ENCODE data around the gene SORCS1. TPM values are rescaled to one million over a fixed set of nuclear protein-coding genes. Genes with fewer than 3 reads are reported as not detected.
"Not testable (repeated sequence)": the region's sequence is repeated elsewhere in the genome, so short reads cannot be mapped to it uniquely, and the experiment has no call there.

SORCS1 gene
- total and polyA plus RNA-seq, 4 donors: 0.08 to 0.21 (median 0.09) TPM; not detected in 1

- Histone ChIP-seq H3K27ac (ENCODE audit: low read depth in 1 of 2, low read length in 2 of 2) (no peak overlapping the region), H3K4me3 (ENCODE audit: low read depth in 1 of 3, low read length in 3 of 3) (no peak overlapping the region), H3K9ac (ENCODE audit: low read depth in 1 of 2, low read length in 2 of 2) (no peak overlapping the region), H3K9me3 (ENCODE audit: control insufficient read depth in 4 of 4, low read length in 3 of 4) (no peaks in the 10 kb centered on the region), H3K27me3 (ENCODE audit: control insufficient read depth in 4 of 4, insufficient read depth in 4 of 4, low read length in 3 of 4) (no peaks in the 10 kb centered on the region), H3K4me1 (ENCODE audit: control insufficient read depth in 4 of 4, insufficient read depth in 4 of 4, low read length in 3 of 4) (peaks cover 0 to 6% (median 2%) of the 10 kb centered on the region in 4 donors), H3K36me3 (ENCODE audit: control insufficient read depth in 4 of 4, insufficient read depth in 3 of 4, low read depth in 1 of 4, low read length in 3 of 4) (no peaks in the 10 kb centered on the region)
- no peak for TF ChIP-seq MAX (IDR thresholded peaks at IDR 0.05)
- TF ChIP-seq EGR1 (IDR thresholded peaks at IDR 0.05; ENCODE audit: low read depth in 2 of 2): no peak
- no peak for TF ChIP-seq FOXA2 (IDR thresholded peaks at IDR 0.05)
- TF ChIP-seq TAF1 (conservative IDR thresholded peaks at IDR 0.05): no peak
- no peak for TF ChIP-seq HNF4G (IDR thresholded peaks at IDR 0.05)
- no peak for TF ChIP-seq YY1 (IDR thresholded peaks at IDR 0.05)
- no peak for TF ChIP-seq SP1 (IDR thresholded peaks at IDR 0.05)
- TF ChIP-seq RAD21 (IDR thresholded peaks at IDR 0.05): no peak
- no peak for DNase-seq (ENCODE audit: low spot score)
- WGBS: 83% methylated on average over 5 of the region's 5 CpGs
Observed at GRCh38 chr10:107031931-107032699, 132.4 kb downstream of the SORCS1 start.

- Histone ChIP-seq H3K4me1 (ENCODE audit: control insufficient read depth in 4 of 4, insufficient read depth in 4 of 4, low read length in 3 of 4) (no peaks in the 10 kb centered on the region), H3K36me3 (ENCODE audit: control insufficient read depth in 4 of 4, insufficient read depth in 3 of 4, low read depth in 1 of 4, low read length in 3 of 4) (no peaks in the 10 kb centered on the region), H3K4me3 (ENCODE audit: low read depth in 1 of 3, low read length in 3 of 3) (no peak overlapping the region), H3K27ac (ENCODE audit: low read depth in 1 of 2, low read length in 2 of 2) (no peak overlapping the region), H3K27me3 (ENCODE audit: control insufficient read depth in 4 of 4, insufficient read depth in 4 of 4, low read length in 3 of 4) (no peaks in the 10 kb centered on the region), H3K9me3 (ENCODE audit: control insufficient read depth in 4 of 4, low read length in 3 of 4) (no peaks in the 10 kb centered on the region), H3K9ac (ENCODE audit: low read depth in 1 of 2, low read length in 2 of 2) (no peak overlapping the region)
- DNase-seq (ENCODE audit: low spot score): no peak
- 81% methylated on average over 2 of the region's 2 CpGs for WGBS
- TF ChIP-seq EGR1 (IDR thresholded peaks at IDR 0.05; ENCODE audit: low read depth in 2 of 2) (no peak), FOXA1 (IDR thresholded peaks at IDR 0.05) (no peak), REST (IDR thresholded peaks at IDR 0.05) (no peak), JUND (IDR thresholded peaks at IDR 0.05) (no peak), YY1 (IDR thresholded peaks at IDR 0.05) (no peak), HNF4G (IDR thresholded peaks at IDR 0.05) (no peak), TAF1 (conservative IDR thresholded peaks at IDR 0.05) (no peak)
Observed at GRCh38 chr10:107028236-107028635, 136.3 kb downstream of the SORCS1 start.

- no peaks in the 10 kb centered on the region for H3K9me3 ChIP-seq (ENCODE audit: control insufficient read depth in 4 of 4, low read length in 3 of 4)
- H3K9ac ChIP-seq (ENCODE audit: low read depth in 1 of 2, low read length in 2 of 2): no peak overlapping the region
- no peak for DNase-seq (ENCODE audit: low spot score)
- TF ChIP-seq, protein P1, sequence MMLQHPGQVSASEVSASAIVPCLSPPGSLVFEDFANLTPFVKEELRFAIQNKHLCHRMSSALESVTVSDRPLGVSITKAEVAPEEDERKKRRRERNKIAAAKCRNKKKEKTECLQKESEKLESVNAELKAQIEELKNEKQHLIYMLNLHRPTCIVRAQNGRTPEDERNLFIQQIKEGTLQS (IDR thresholded peaks at IDR 0.05): no peak
- TF ChIP-seq HNF4G (IDR thresholded peaks at IDR 0.05) (no peak), JUND (IDR thresholded peaks at IDR 0.05) (no peak), CTCF (IDR thresholded peaks at IDR 0.05; ENCODE audit: low read depth, low read length, missing input control) (no peak), TAF1 (conservative IDR thresholded peaks at IDR 0.05) (no peak), NR2F2 (IDR thresholded peaks at IDR 0.05) (no peak), GABPA (IDR thresholded peaks at IDR 0.05 in 1 of 2, conservative IDR thresholded peaks at IDR 0.05 in 1 of 2) (no peak), RXRA (IDR thresholded peaks at IDR 0.05) (no peak), FOXA2 (IDR thresholded peaks at IDR 0.05) (no peak), SP1 (IDR thresholded peaks at IDR 0.05) (no peak)
- no peak overlapping the region for H3K4me3 ChIP-seq (ENCODE audit: low read depth in 1 of 3, low read length in 3 of 3)
- no peaks in the 10 kb centered on the region for H3K36me3 ChIP-seq (ENCODE audit: control insufficient read depth in 4 of 4, insufficient read depth in 3 of 4, low read depth in 1 of 4, low read length in 3 of 4)
- no peaks in the 10 kb centered on the region for H3K4me1 ChIP-seq (ENCODE audit: control insufficient read depth in 4 of 4, insufficient read depth in 4 of 4, low read length in 3 of 4)
- H3K27ac ChIP-seq (ENCODE audit: low read depth in 1 of 2, low read length in 2 of 2): no peak overlapping the region
- WGBS: 68% methylated on average over 4 of the region's 4 CpGs
- H3K27me3 ChIP-seq (ENCODE audit: control insufficient read depth in 4 of 4, insufficient read depth in 4 of 4, low read length in 3 of 4): no peaks in the 10 kb centered on the region
Observed at GRCh38 chr10:107025676-107026075, 138.8 kb downstream of the SORCS1 start.

GRCh38 chr10:107024033-107024432 is 140.5 kb downstream of the SORCS1 start:
- H3K9ac ChIP-seq (ENCODE audit: low read depth in 1 of 2, low read length in 2 of 2); H3K9me3 ChIP-seq (ENCODE audit: control insufficient read depth in 4 of 4, low read length in 3 of 4); H3K27ac ChIP-seq (ENCODE audit: low read depth in 1 of 2, low read length in 2 of 2); DNase-seq (ENCODE audit: low spot score); H3K4me3 ChIP-seq (ENCODE audit: low read depth in 1 of 3, low read length in 3 of 3); H3K27me3 ChIP-seq (ENCODE audit: control insufficient read depth in 4 of 4, insufficient read depth in 4 of 4, low read length in 3 of 4); H3K4me1 ChIP-seq (ENCODE audit: control insufficient read depth in 4 of 4, insufficient read depth in 4 of 4, low read length in 3 of 4); H3K36me3 ChIP-seq (ENCODE audit: control insufficient read depth in 4 of 4, insufficient read depth in 3 of 4, low read depth in 1 of 4, low read length in 3 of 4): not testable (repeated sequence)
- WGBS: 95% methylated on average over 3 of the region's 3 CpGs
